Neural cell (in vitro differentiated cells): ENCODE data around the gene ZNF668.
"Not testable (repeated sequence)": the region's sequence is repeated elsewhere in the genome, so short reads cannot be mapped to it uniquely, and the experiment has no call there.

ENCODE experiments used
- EP300 ChIP-seq: fragments of 450-650 bp; conservative IDR thresholded peaks from 2 replicates; pipeline ENCODE4 v1.6.1; 2014; ENCODE audit warnings: antibody characterized with exemption, mild to moderate bottlenecking, moderate library complexity; ENCODE audit not compliant: poor library complexity, severe bottlenecking
- POLR2AphosphoS5 ChIP-seq: IDR thresholded peaks from 2 replicates; pipeline ENCODE4 v1.6.1; 2012
- TAF1 ChIP-seq: IDR thresholded peaks from 2 replicates; pipeline ENCODE4 v1.6.1; 2012; ENCODE audit warnings: low read depth
- TF ChIP-seq, protein P1 (sequence below): fragments of 450-650 bp; IDR thresholded peaks from 2 replicates; pipeline ENCODE4 v1.5.1; 2014; ENCODE audit warnings: antibody characterized with exemption, mild to moderate bottlenecking, moderate library complexity; ENCODE audit not compliant: poor library complexity, severe bottlenecking

DNA sequence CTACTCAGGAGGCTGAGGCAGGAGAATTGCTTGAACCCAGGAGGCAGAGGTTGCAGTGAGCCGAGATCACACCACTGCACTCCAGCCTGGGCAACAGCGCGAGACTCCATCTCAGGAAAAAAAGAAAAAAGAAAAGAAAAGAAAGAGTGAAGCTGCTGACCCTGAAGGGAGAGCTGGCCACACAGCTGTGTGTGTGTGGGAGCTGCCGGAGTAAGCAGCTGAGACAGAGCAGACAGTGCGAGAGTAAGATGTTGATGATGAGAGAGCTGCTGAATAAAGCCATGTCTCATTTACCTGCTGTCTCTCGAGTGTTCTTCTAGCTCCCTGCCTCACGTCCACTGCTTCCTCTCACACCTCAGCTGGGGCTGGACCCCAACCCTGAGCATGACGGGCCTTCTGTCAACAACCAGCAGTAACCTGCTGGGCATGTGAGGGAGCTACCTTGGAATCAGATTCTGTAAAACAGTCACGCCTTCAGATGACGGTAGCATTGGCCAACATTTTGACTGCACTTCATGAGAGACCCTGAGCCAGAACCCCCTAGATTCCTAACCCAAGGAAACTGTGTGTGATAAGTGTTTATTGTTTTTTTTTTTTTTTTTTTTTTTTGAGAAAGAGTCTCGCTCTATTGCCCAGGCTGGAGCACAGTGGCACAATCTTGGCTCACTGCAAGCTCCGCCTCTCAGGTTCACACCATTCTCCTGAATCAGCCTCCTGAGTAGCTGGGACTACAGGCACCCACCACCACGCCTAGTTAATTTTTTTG, 27.0 kb upstream of the ZNF668 start:
- TF ChIP-seq EP300, POLR2AphosphoS5, TAF1: not testable (repeated sequence)
- TF ChIP-seq, protein P1, sequence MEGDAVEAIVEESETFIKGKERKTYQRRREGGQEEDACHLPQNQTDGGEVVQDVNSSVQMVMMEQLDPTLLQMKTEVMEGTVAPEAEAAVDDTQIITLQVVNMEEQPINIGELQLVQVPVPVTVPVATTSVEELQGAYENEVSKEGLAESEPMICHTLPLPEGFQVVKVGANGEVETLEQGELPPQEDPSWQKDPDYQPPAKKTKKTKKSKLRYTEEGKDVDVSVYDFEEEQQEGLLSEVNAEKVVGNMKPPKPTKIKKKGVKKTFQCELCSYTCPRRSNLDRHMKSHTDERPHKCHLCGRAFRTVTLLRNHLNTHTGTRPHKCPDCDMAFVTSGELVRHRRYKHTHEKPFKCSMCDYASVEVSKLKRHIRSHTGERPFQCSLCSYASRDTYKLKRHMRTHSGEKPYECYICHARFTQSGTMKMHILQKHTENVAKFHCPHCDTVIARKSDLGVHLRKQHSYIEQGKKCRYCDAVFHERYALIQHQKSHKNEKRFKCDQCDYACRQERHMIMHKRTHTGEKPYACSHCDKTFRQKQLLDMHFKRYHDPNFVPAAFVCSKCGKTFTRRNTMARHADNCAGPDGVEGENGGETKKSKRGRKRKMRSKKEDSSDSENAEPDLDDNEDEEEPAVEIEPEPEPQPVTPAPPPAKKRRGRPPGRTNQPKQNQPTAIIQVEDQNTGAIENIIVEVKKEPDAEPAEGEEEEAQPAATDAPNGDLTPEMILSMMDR: not testable (repeated sequence)
